Endothelial cell of umbilical vein (primary cell): ENCODE data around the gene ADSL. TPM values are rescaled to one million over a fixed set of nuclear protein-coding genes. Genes with fewer than 3 reads are reported as not detected.
A peak's percentile ranks its signal among the peaks of the same experiment; 100 is the strongest.

Experiments
- BruUV-seq: library from RNA; stranded (reverse); fragments of 400-500 nt; replicated peaks from 2 replicates; lab custom pipeline; 2021; lab: Mats Ljungman, UMichigan
- CTCF ChIA-PET: fragments of 300-600, 350-600 bp; sonication (Branson Sonifier 250); formaldehyde crosslinking; loops from one replicate; lab custom pipeline; 2021; ENCODE audit warnings: antibody characterized with exemption, inconsistent platforms; lab: Charles Lee
- POLR2A ChIA-PET: fragments of 300-600, 350-600 bp; sonication (Branson Sonifier 250); formaldehyde crosslinking; loops from one replicate; lab custom pipeline; 2021; ENCODE audit warnings: antibody characterized with exemption, inconsistent platforms; lab: Charles Lee
- DNase-seq: peaks from one replicate; pipeline ENCODE4 v3.0.0-alpha.2; 2011; ENCODE audit warnings: low read depth, low spot score
- FAIRE-seq: peaks from 2 replicates; lab custom pipeline; 2011; peaks lifted over from hg19 to GRCh38; lab: Jason Lieb, UNC
- H2AFZ ChIP-seq: 2 replicates; pipeline ENCODE4 v1.6.0; 2012; ENCODE audit warnings: low read depth, low read length, control low read depth, inconsistent platforms
- H3K27ac ChIP-seq: 2 replicates; pipeline ENCODE4 v1.5.1; 2011; ENCODE audit warnings: low read depth, mild to moderate bottlenecking, control low read depth, low read length, moderate library complexity; ENCODE audit not compliant: insufficient read depth
- H3K27me3 ChIP-seq, 2 experiments: 2 replicates each; pipeline versions ENCODE4 v1.6.0 to v1.6.1; 2011; ENCODE audit warnings: low read length in 2 of 2, mixed read lengths in 1 of 2; ENCODE audit not compliant: control insufficient read depth in 2 of 2, insufficient read depth in 2 of 2
- H3K36me3 ChIP-seq, 2 experiments: 2 replicates in 1 of 2; 3 replicates in 1 of 2; pipeline ENCODE4 v1.5.1; 2011; ENCODE audit warnings: low read length in 2 of 2, mild to moderate bottlenecking in 1 of 2, moderate library complexity in 1 of 2; ENCODE audit not compliant: control insufficient read depth in 2 of 2, insufficient read depth in 2 of 2; ENCODE audit errors: extremely low read depth in 1 of 2
- H3K4me1 ChIP-seq: 3 replicates; pipeline ENCODE4 v1.5.1; 2011; ENCODE audit warnings: mild to moderate bottlenecking, low read length; ENCODE audit not compliant: control insufficient read depth, insufficient read depth; ENCODE audit errors: extremely low read depth
- H3K4me2 ChIP-seq: 2 replicates; pipeline ENCODE4 v1.6.1; 2011; ENCODE audit warnings: low read length, control low read depth, mixed read lengths; ENCODE audit not compliant: insufficient read depth
- H3K4me3 ChIP-seq, 3 experiments: fragments of 200-600 bp in 1 of 3; sonication (generic), shearing (Covaris generic) in 1 of 3; replicated peaks in 1 of 3; 2 replicates each; pipeline ENCODE4 v1.5.1; 2011 to 2016; ENCODE audit warnings: control low read depth in 3 of 3, low read length in 3 of 3, mild to moderate bottlenecking in 2 of 3, inconsistent platforms in 1 of 3, low read depth in 1 of 3, moderate library complexity in 1 of 3; ENCODE audit not compliant: insufficient read depth in 1 of 3
- H3K79me2 ChIP-seq: 2 replicates; pipeline ENCODE4 v1.6.0; 2012; ENCODE audit warnings: low read length, inconsistent platforms; ENCODE audit not compliant: control insufficient read depth, insufficient read depth
- H3K9ac ChIP-seq: replicated peaks from 2 replicates; pipeline ENCODE3; 2011; ENCODE audit warnings: low read length, control low read depth; ENCODE audit not compliant: insufficient read depth; ENCODE audit errors: extremely low read depth
- H3K9me1 ChIP-seq: replicated peaks from 3 replicates; pipeline ENCODE4 v1.6.0; 2011; ENCODE audit warnings: mild to moderate bottlenecking, low read length; ENCODE audit not compliant: control insufficient read depth, insufficient read depth; ENCODE audit errors: extremely low read depth
- H3K9me3 ChIP-seq: replicated peaks from 2 replicates; pipeline ENCODE4 v1.5.1; 2012; ENCODE audit warnings: low read length, inconsistent platforms; ENCODE audit not compliant: control insufficient read depth, insufficient read depth
- H4K20me1 ChIP-seq: replicated peaks from 2 replicates; pipeline ENCODE3; 2011; ENCODE audit warnings: mild to moderate bottlenecking, low read length; ENCODE audit not compliant: control insufficient read depth, insufficient read depth; ENCODE audit errors: extremely low read depth
- CTCF ChIP-seq, 2 donors: IDR thresholded peaks; 1 replicate in 1 of 2; 2 replicates in 1 of 2; pipeline ENCODE4 v1.5.1; 2011; ENCODE audit warnings: low read length in 2 of 2, mild to moderate bottlenecking in 2 of 2, moderate library complexity in 2 of 2, control low read depth in 1 of 2, inconsistent platforms in 1 of 2, low read depth in 1 of 2; ENCODE audit not compliant: insufficient read depth in 1 of 2; ENCODE audit errors: extremely low read depth in 1 of 2
- EZH2 ChIP-seq: IDR thresholded peaks from 2 replicates; pipeline ENCODE4 v1.6.1; 2012; ENCODE audit warnings: borderline replicate concordance, low read depth, mild to moderate bottlenecking, moderate library complexity, low read length, inconsistent platforms; ENCODE audit not compliant: severe bottlenecking
- FOS ChIP-seq: IDR thresholded peaks from 2 replicates; pipeline ENCODE4 v1.6.1; 2011; ENCODE audit warnings: mild to moderate bottlenecking, low read length, moderate library complexity, borderline replicate concordance; ENCODE audit not compliant: insufficient read depth
- GATA2 ChIP-seq: IDR thresholded peaks from 2 replicates; pipeline ENCODE4 v1.7.0; 2011; ENCODE audit warnings: low read depth, mild to moderate bottlenecking, moderate library complexity, mixed read lengths, low read length; ENCODE audit not compliant: insufficient read length, insufficient read depth
- JUN ChIP-seq: IDR thresholded peaks from 2 replicates; pipeline ENCODE4 v1.6.1; 2011; ENCODE audit warnings: borderline replicate concordance, low read depth; ENCODE audit not compliant: insufficient read length, insufficient read depth
- MAX ChIP-seq: IDR thresholded peaks from 2 replicates; pipeline ENCODE4 v1.6.1; 2011; ENCODE audit not compliant: insufficient read depth, insufficient read length
- MYC ChIP-seq: IDR thresholded peaks from one replicate; pipeline ENCODE4 v1.6.1; 2011; ENCODE audit warnings: mild to moderate bottlenecking, low read depth, low read length
- POLR2AphosphoS5 ChIP-seq: IDR thresholded peaks from 2 replicates; pipeline ENCODE4 v1.6.1; 2012; ENCODE audit warnings: low read depth, mild to moderate bottlenecking, control low read depth, low read length, moderate library complexity; ENCODE audit not compliant: insufficient read depth
- dilution Hi-C: fragments of 300-500 bp; cut with MboI; formaldehyde crosslinking; loops from one replicate; pipeline ENCODE4 v1.15.0; 2019; ENCODE audit warnings: low sequenced_read_pairs; ENCODE audit not compliant: extremely low pct_ligation_motif_present
- intact Hi-C: fragments of 100-400 bp; cut with micrococcal nuclease; formaldehyde crosslinking; loops from one replicate; pipeline ENCODE4 v1.10.0; 2022
- polyA plus RNA-seq, 4 experiments: library from polyadenylated mRNA; depleted of rRNA in 3 of 4; stranded (reverse) in 3 of 4; unstranded in 1 of 4; fragments of >200 nt; gene quantifications; 2 replicates each; pipeline versions ENCODE4 v1.2.1 to v1.2.3, GENCODE V29; 2011 to 2012; ENCODE audit warnings: missing spikeins in 1 of 4
- total RNA-seq: library from RNA; stranded (reverse); gene quantifications from 2 replicates; pipeline ENCODE4 v1.2.3, GENCODE V29; 2021

ADSL gene
- total and polyA plus RNA-seq, 2 donors (not counting 3 experiments of a cell fraction or from before 2014, with no cell fraction given): 103 to 141 TPM

- peaks cover 13% of the 10 kb centered on the region for H3K79me2 ChIP-seq
- no peak overlapping the region for H3K9ac ChIP-seq
- ChIA-PET POLR2A (no interaction called here), CTCF (interaction anchor here (1.1 to 1.2 kb wide), 3 partner anchors 10 to 53 kb away, joined by 3 to 4 read pairs (median 3); no protein-coding TSS in a partner anchor)
- H3K4me3 ChIP-seq: no peak overlapping the region
- peaks cover 3% of the 10 kb centered on the region for H3K4me1 ChIP-seq
- no peaks in the 10 kb centered on the region for H3K9me3 ChIP-seq
- intact Hi-C loops (no loop called here), dilution Hi-C loops (no loop called here)
- H3K36me3 ChIP-seq: no peaks in the 10 kb centered on the region
- BruUV-seq: no TSS peak
- TF ChIP-seq FOS: no peak
- no peak for TF ChIP-seq CTCF (IDR thresholded peaks at IDR 0.05; ENCODE audit: extremely low read depth in 1 of 2, insufficient read depth in 1 of 2, low read depth in 1 of 2, low read length in 2 of 2)
- no peak for TF ChIP-seq EZH2
- no peak for TF ChIP-seq POLR2AphosphoS5
- no peak for TF ChIP-seq MYC
- TF ChIP-seq GATA2: no peak
- no peak for TF ChIP-seq JUN
- no peak for TF ChIP-seq MAX
- DNase-seq (no peak), FAIRE-seq (peak; percentile 56)
- no peak overlapping the region for H3K27ac ChIP-seq
- no peaks in the 10 kb centered on the region for H4K20me1 ChIP-seq
- no peaks in the 10 kb centered on the region for H3K9me1 ChIP-seq
- H3K27me3 ChIP-seq: no peaks in the 10 kb centered on the region
- no peak overlapping the region for H2AFZ ChIP-seq
- H3K4me2 ChIP-seq: no peak overlapping the region
Measured at GRCh38 chr22:40383905-40384304, 37.6 kb downstream of the ADSL start.
